ENCODE measurements around the gene IL20. TPM values are rescaled to one million over a fixed set of nuclear protein-coding genes. Genes with fewer than 3 reads are reported as not detected.
"Not testable (repeated sequence)": the region's sequence is repeated elsewhere in the genome, so short reads cannot be mapped to it uniquely, and the experiment has no call there.

Gene IL20
- total RNA-seq, 1 donor from 2014 or later: not detected

- no peak for ATAC-seq
- DNase-seq (ENCODE audit: low spot score): no peak
- intact Hi-C loops (cut with DNase I): no loop called here
These were observed 25.6 kb upstream of the IL20 start for GRCh38 chr1:206839857-206840256.

- DNase-seq (ENCODE audit: low spot score) (no peak), ATAC-seq (no peak)
- intact Hi-C loops (cut with DNase I): no loop called here
These were observed 23.7 kb upstream of the IL20 start for GRCh38 chr1:206841609-206842323.

DNA sequence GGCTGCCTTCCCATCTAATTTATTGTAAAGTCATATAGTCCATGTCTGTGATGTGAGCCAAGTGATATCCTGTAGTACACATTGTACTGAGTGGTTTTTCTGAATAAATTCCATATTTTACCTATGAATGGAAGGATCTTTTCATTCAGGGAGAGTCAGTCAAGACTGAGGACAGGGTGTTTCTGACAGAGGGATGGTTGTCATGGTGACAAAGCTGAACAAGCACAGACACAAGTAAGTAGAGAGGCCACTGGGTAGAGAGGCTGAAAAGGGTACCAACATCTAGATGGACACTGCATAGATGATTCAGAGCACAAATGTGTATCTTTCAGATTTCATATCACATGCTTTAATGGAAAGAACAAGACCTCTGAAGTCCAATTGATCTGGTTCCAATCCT is 22.6 kb upstream of the IL20 start:
- intact Hi-C loops (cut with DNase I): no loop called here
- ATAC-seq: no peak
- DNase-seq (ENCODE audit: low spot score): no peak

GRCh38 chr1:206843626-206844025 is 21.8 kb upstream of the IL20 start:
- no peak for DNase-seq (ENCODE audit: low spot score)

DNA sequence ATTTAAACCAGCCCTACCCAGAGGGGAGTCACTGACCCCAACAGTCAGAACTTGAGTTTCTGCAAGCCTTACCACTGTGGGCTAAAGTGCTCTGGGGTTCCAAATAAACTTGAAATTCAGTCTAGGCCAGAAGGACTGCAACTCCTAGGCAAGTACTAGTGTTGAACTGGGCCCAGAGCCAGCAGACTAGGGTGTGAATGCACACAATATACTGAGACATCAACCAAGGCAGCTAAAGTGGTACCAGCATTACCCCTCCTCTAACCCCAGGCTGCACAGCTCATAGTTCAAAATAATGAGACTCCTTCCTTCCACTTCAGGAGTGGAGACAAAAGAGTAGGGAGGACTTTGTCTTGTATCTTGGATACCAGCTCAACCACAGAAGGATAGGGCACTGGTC is 18.9 kb upstream of the IL20 start:
- ATAC-seq (no peak), DNase-seq (ENCODE audit: low spot score) (no peak)
- intact Hi-C loops (cut with DNase I): no loop called here

More at GRCh38 chr1:206843626-206844025, 21.8 kb upstream of the IL20 start:
- no peak for ATAC-seq
- intact Hi-C loops (cut with DNase I): no loop called here

GRCh38 chr1:206847337-206847834 is 18.0 kb upstream of the IL20 start:
- no peak for ATAC-seq
- intact Hi-C loops (cut with DNase I): no loop called here
- DNase-seq (ENCODE audit: low spot score): no peak

GRCh38 chr1:206847946-206848345 is 17.5 kb upstream of the IL20 start:
- ATAC-seq (no peak), DNase-seq (ENCODE audit: low spot score) (no peak)
- intact Hi-C loops (cut with DNase I): no loop called here

GRCh38 chr1:206850401-206850800 is 15.0 kb upstream of the IL20 start:
- DNase-seq (ENCODE audit: low spot score) (no peak), ATAC-seq (no peak)
- intact Hi-C loops (cut with DNase I): no loop called here

DNA sequence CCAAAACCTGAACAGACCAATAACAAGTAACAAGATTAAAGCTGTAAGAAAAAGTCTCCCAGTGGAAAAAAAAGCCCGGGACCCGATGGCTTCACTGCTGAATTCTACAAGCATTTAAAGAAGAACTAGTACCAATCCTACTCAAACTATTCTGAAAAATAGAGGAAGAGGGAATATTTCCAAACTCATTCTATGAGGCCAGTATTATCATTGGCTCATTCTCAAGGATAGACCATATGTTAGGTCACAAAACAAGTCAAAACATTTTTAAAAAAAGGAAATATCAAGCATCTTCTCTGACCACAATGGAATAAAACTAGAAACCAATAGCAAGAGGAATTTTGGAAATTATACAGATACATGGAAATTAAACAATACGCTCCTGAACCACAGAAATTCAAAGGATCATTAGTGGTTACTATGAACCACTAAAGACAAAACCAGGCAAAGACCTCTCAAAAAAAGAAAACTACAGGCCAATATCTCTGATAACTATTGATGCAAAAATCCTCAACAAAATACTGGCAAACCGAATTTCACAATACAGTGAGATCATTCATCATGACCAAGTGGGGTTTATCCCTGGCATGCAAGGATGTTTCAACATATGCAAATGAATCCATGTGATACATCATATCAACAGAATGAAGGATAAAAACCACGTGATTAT is 13.9 kb upstream of the IL20 start:
- DNase-seq (ENCODE audit: low spot score) (no peak), ATAC-seq (no peak)
- intact Hi-C loops (cut with DNase I): no loop called here

DNA sequence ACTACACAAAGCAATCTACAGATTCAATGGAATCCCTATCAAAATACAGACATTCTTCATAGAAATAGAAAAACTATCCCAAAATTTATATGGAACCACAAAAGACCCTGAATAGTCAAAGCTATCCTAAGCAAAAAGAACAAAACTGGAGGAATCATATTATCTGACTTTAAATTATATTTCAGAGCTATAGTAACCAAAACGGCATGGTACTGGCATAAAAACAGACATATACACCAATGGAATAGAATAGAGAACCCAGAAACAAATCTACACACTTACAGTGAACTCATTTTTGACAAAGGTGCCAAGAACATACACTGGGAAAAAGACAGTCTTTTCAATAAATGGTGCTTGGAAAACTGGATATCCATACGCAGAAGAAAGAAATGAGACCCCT is 12.8 kb upstream of the IL20 start:
- ATAC-seq; intact Hi-C loops (cut with DNase I): not testable (repeated sequence)

DNA sequence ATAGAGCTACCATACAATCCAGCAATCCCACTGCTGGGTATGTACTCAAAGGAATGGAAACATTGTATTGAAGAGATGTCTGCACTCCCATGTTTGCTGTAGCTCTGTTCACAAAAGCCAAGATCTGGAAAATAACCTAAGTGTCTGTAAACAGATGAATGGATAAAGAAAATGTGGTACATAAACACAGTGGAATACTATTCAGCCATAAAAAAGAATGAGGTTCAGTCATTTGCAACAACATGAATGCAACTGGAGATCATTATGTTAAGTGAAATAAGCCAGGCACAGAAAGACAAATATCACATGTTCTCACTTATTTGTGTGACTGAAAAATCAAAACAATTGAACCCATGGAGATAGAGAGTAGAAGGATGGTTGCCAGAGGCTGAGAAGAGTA is 11.7 kb upstream of the IL20 start:
- intact Hi-C loops (cut with DNase I); DNase-seq (ENCODE audit: low spot score); ATAC-seq: not testable (repeated sequence)

More for the DNA sequence above, 12.8 kb upstream of the IL20 start:
- not testable (repeated sequence) for DNase-seq (ENCODE audit: low spot score)

- intact Hi-C loops (cut with DNase I): no loop called here
- DNase-seq (ENCODE audit: low spot score): no peak
- no peak for ATAC-seq
These were observed 10.9 kb upstream of the IL20 start for GRCh38 chr1:206854401-206855129.

- intact Hi-C loops (cut with DNase I): no loop called here
- no peak for ATAC-seq
- no peak for DNase-seq (ENCODE audit: low spot score)
These were observed 9.6 kb upstream of the IL20 start for GRCh38 chr1:206855859-206856258.

GRCh38 chr1:206856674-206857464 is 8.6 kb upstream of the IL20 start:
- ATAC-seq: no peak

GRCh38 chr1:206859082-206859521 is 6.3 kb upstream of the IL20 start:
- ATAC-seq: no peak
- intact Hi-C loops (cut with DNase I): no loop called here

More at GRCh38 chr1:206856674-206857464, 8.6 kb upstream of the IL20 start:
- no peak for DNase-seq (ENCODE audit: low spot score)
- intact Hi-C loops (cut with DNase I): no loop called here

DNA sequence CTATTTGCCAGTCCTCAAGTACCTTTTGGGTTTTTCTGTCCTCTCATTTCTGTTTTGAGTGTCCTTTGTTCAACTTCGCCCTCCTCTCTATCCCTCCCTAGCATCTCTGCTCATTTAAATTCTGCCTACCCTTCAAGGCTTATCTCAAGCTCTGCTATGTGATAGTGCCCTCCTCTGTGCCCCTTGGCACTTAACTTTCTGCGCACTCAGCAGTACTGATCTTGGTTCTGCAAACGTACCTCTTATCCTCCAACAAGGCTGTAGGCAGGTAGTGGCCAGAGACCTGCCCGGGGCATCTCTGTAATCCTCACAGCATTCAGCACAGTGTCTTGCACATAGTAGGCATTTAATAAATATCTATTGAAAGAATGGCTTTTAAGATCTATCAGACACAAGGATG is 5.3 kb upstream of the IL20 start:
- ATAC-seq (no peak), DNase-seq (ENCODE audit: low spot score) (no peak)
- intact Hi-C loops (cut with DNase I): no loop called here

More at GRCh38 chr1:206859082-206859521, 6.3 kb upstream of the IL20 start:
- no peak for DNase-seq (ENCODE audit: low spot score)

DNA sequence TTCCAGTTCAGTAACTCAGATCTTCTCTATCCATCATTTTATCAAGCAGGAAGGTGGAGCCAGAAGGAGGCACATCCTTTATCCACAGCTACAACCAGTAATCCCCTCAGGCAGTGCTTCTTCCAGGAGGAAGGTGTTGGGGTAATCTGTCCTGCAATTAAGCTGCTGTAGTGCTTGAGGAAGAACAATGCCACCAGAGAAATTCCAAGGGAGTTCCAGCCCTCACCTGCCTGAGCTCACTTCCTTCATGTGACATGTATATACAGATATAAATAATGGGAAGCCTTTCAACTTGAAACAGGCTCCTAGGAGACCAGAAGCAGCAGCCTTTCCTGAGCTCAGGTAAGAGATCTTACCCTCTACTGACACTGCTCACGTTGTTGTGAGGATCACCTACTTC is 2.2 kb upstream of the IL20 start:
- ATAC-seq (no peak), DNase-seq (ENCODE audit: low spot score) (no peak)
- intact Hi-C loops (cut with DNase I): no loop called here

DNA sequence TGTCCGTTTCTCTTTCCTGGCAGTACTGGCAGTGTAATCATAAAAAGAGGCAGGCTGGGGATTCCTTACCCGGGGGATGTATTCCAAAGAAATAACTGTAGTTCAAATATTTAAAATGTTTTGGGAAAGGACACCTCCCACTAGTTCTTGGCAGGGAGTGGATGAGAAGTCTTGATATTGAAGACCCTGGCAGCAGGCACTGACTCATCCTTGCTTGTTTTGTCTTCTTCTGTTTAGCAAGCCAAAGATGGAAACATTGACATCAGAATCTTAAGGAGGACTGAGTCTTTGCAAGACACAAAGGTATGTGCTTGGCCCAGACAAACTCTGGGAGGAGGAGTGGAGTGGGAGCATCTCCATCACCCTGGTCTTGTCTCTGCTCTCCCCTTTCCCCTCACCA is 639 bp downstream of the IL20 start:
- DNase-seq (ENCODE audit: low spot score): no peak
- no peak for ATAC-seq
- intact Hi-C loops (cut with DNase I): no loop called here

- intact Hi-C loops (cut with DNase I): no loop called here
- DNase-seq (ENCODE audit: low spot score) (no peak), ATAC-seq (no peak)
These were observed 1.8 kb downstream of the IL20 start for GRCh38 chr1:206867239-206867638.

Data from sciatic nerve (tissue), 2 donors.